ENCODE results near the gene FAM25G.

DNA sequence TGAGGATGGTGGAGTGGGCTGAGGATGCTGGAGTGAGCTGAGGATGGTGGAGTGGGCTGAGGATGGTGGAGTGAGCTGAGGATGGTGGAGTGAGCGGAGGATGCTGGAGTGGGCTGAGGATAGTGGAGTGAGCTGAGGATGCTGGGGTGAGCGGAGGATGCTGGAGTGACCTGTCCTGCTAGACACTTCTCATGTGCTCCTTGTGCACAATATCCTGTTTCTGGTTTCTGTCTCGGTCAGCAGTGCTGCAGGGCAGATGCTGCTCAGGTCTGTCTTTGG, 36.8 kb downstream of the FAM25G start:
- TF ChIP-seq, protein P1, sequence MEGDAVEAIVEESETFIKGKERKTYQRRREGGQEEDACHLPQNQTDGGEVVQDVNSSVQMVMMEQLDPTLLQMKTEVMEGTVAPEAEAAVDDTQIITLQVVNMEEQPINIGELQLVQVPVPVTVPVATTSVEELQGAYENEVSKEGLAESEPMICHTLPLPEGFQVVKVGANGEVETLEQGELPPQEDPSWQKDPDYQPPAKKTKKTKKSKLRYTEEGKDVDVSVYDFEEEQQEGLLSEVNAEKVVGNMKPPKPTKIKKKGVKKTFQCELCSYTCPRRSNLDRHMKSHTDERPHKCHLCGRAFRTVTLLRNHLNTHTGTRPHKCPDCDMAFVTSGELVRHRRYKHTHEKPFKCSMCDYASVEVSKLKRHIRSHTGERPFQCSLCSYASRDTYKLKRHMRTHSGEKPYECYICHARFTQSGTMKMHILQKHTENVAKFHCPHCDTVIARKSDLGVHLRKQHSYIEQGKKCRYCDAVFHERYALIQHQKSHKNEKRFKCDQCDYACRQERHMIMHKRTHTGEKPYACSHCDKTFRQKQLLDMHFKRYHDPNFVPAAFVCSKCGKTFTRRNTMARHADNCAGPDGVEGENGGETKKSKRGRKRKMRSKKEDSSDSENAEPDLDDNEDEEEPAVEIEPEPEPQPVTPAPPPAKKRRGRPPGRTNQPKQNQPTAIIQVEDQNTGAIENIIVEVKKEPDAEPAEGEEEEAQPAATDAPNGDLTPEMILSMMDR (tag by site-specific recombination; IDR thresholded peaks at IDR 0.05), result no peak
- no peak for TF ChIP-seq ZNF132 (tag by site-specific recombination; IDR thresholded peaks at IDR 0.05; ENCODE audit: borderline replicate concordance)
